ENCODE data around the gene EI24. TPM values are rescaled to one million over a fixed set of nuclear protein-coding genes. Genes with fewer than 3 reads are reported as not detected.

The EI24 gene
- total RNA-seq, 4 donors from 2014 or later, result 59.8 to 88.5 (median 76.1) TPM

DNA sequence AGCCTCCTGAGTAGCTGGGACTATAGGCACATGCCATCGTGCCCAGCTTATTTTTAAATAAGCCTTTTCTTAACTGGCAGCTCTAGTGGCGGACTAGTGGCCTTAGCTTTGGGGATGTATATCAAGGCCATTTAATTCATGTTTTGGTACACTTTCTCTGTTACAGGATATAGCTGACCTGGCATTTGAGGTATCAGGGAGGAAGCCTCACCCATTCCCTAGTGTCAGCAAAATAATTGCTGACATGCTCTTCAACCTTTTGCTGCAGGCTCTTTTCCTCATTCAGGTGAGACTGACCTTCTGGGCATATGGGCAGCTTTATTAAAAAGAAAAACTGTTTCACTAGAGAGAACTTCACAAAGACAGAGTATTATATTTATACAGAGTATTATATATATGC, 9.5 kb downstream of the EI24 start:
- WGBS, 2 donors, result 93 to 98% methylated on average over 2 of the region's 2 CpGs
- no peak for TF ChIP-seq POLR2A (IDR thresholded peaks at IDR 0.05)
- TF ChIP-seq, protein P1, sequence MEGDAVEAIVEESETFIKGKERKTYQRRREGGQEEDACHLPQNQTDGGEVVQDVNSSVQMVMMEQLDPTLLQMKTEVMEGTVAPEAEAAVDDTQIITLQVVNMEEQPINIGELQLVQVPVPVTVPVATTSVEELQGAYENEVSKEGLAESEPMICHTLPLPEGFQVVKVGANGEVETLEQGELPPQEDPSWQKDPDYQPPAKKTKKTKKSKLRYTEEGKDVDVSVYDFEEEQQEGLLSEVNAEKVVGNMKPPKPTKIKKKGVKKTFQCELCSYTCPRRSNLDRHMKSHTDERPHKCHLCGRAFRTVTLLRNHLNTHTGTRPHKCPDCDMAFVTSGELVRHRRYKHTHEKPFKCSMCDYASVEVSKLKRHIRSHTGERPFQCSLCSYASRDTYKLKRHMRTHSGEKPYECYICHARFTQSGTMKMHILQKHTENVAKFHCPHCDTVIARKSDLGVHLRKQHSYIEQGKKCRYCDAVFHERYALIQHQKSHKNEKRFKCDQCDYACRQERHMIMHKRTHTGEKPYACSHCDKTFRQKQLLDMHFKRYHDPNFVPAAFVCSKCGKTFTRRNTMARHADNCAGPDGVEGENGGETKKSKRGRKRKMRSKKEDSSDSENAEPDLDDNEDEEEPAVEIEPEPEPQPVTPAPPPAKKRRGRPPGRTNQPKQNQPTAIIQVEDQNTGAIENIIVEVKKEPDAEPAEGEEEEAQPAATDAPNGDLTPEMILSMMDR (IDR thresholded peaks at IDR 0.05), result no peak
- TF ChIP-seq EP300 (IDR thresholded peaks at IDR 0.05), result no peak
- no peaks in the 10 kb centered on the region for H3K27me3 ChIP-seq
- peaks cover 3 to 100% (median 23%) of the 10 kb centered on the region in 3 donors for H3K36me3 ChIP-seq
- no peak for DNase-seq (ENCODE audit: low spot score in 2 of 2)
- H3K9me3 ChIP-seq, result no peaks in the 10 kb centered on the region
- H3K4me1 ChIP-seq, result no peaks in the 10 kb centered on the region
- no peak overlapping the region for H3K27ac ChIP-seq
- no peak overlapping the region for H3K4me3 ChIP-seq

DNA sequence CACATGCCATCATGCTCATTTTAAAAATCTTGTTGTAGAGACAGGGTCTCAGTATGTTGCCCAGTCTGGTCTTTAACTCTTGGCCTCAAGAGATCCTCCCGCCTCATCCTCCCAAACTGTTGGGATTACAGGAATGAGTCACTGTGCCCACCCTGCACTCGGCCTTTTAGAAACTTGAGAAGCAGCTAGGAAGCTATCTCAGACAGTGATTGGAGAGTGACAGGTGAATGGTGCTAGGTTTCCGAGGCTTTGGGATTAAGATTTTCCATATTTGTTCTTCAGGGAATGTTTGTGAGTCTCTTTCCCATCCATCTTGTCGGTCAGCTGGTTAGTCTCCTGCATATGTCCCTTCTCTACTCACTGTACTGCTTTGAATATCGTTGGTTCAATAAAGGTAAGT, 10.5 kb downstream of the EI24 start:
- no peak overlapping the region for H3K4me3 ChIP-seq
- peaks cover 3 to 100% (median 23%) of the 10 kb centered on the region in 3 donors for H3K36me3 ChIP-seq
- 95 to 97% methylated on average over 5 of the region's 5 CpGs for WGBS, 2 donors
- no peaks in the 10 kb centered on the region for H3K27me3 ChIP-seq
- H3K27ac ChIP-seq, result no peak overlapping the region
- no peak for DNase-seq (ENCODE audit: low spot score in 2 of 2)
- H3K4me1 ChIP-seq, result no peaks in the 10 kb centered on the region
- H3K9me3 ChIP-seq, result no peaks in the 10 kb centered on the region
- TF ChIP-seq, protein P1 (IDR thresholded peaks at IDR 0.05), result no peak
- TF ChIP-seq EP300 (IDR thresholded peaks at IDR 0.05), result no peak
- no peak for TF ChIP-seq POLR2A (IDR thresholded peaks at IDR 0.05)

DNA sequence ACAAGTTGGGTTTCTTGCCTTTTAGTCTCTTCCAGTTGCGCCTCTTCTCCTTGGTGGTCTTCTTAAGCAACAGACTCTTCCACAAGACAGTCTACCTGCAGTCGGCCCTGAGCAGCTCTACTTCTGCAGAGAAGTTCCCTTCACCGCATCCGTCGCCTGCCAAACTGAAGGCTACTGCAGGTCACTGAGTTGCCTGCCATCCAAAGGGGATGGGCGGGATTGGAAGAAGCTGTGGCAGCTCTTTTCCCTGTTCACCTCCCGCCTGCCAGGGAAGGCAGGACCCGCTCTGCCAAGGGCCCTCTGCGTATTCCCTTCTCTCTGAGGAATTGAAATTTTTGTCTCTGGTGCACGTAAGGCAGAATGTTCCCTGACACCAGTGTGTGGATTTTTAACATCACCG, 14.2 kb downstream of the EI24 start:
- H3K27me3 ChIP-seq, result no peaks in the 10 kb centered on the region
- no peak for TF ChIP-seq POLR2A (IDR thresholded peaks at IDR 0.05)
- TF ChIP-seq EP300 (IDR thresholded peaks at IDR 0.05), result no peak
- TF ChIP-seq, protein P1 (IDR thresholded peaks at IDR 0.05), result no peak
- no peak overlapping the region for H3K27ac ChIP-seq
- no peaks in the 10 kb centered on the region for H3K9me3 ChIP-seq
- no peaks in the 10 kb centered on the region for H3K4me1 ChIP-seq
- no peak for DNase-seq (ENCODE audit: low spot score in 2 of 2)
- no peak overlapping the region for H3K4me3 ChIP-seq
- WGBS, 2 donors, result 90 to 92% methylated on average over 11 of the region's 11 CpGs
- H3K36me3 ChIP-seq, result peaks cover 0 to 72% (median 12%) of the 10 kb centered on the region in 3 donors

DNA sequence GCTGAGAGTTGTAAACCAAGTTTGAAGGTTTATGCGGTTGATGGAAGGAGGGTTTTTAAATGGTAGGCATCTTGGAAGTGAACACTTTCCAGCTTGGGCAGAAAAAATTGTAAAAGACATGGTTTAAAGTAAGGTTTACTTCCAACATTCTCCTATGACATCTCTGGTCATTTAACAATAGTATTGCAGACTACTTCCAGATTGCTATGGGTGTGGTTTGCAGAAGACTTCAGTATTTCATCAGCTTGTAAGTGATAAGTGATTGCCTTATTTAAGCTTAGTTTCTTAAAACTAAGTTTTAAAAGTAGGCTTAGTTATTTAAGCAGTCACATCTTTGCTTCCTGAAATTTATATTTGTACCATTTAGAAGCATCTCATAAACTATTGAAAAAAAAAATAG, 16.2 kb downstream of the EI24 start:
- TF ChIP-seq EP300 (IDR thresholded peaks at IDR 0.05) (no peak), POLR2A (IDR thresholded peaks at IDR 0.05) (no peak)
- TF ChIP-seq, protein P1 (IDR thresholded peaks at IDR 0.05), result no peak
- WGBS, 2 donors, result 90 to 95% methylated on average over 1 of the region's 1 CpG

DNA sequence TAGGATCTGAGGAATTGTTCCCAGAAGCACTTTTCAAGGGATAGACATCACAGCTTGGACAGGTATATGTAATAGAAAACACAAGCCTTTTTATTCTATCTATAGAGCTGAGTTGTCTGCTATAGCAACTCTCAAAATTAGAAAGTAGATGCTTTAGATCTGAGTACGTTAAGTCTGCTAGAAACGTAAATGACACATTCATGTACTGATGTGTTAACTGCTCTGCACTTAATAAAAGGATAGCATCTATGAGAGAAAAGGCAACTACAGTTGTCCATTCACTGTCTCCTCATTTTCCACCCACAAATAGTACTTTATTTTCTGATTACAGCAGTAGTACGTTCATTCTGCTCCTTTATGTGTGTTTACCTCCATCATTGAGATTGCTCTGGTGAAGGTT, 17.3 kb downstream of the EI24 start:
- Histone ChIP-seq H3K9me3 (no peaks in the 10 kb centered on the region), H3K4me1 (peaks cover 0 to 8% (median 3%) of the 10 kb centered on the region in 4 donors), H3K27me3 (no peaks in the 10 kb centered on the region), H3K4me3 (no peak overlapping the region), H3K27ac (no peak overlapping the region), H3K36me3 (peaks cover 0 to 40% (median 0%) of the 10 kb centered on the region in 3 donors)
- 75 to 76% methylated on average over 3 of the region's 3 CpGs for WGBS, 2 donors
- no peak for TF ChIP-seq EP300 (IDR thresholded peaks at IDR 0.05)
- no peak for TF ChIP-seq POLR2A (IDR thresholded peaks at IDR 0.05)
- TF ChIP-seq, protein P1 (IDR thresholded peaks at IDR 0.05), result no peak
- DNase-seq (ENCODE audit: low spot score in 2 of 2), result no peak

More for the DNA sequence above, 16.2 kb downstream of the EI24 start:
- H3K4me1 ChIP-seq, result no peaks in the 10 kb centered on the region
- H3K9me3 ChIP-seq, result no peaks in the 10 kb centered on the region
- peaks cover 0 to 52% (median 0%) of the 10 kb centered on the region in 3 donors for H3K36me3 ChIP-seq
- H3K4me3 ChIP-seq, result no peak overlapping the region
- H3K27me3 ChIP-seq, result no peaks in the 10 kb centered on the region
- no peak for DNase-seq (ENCODE audit: low spot score in 2 of 2)
- H3K27ac ChIP-seq, result no peak overlapping the region

Data from tibial nerve (tissue), 4 donors.